HepG2 (cell line): ENCODE results near the gene BMP8A. TPM values are rescaled to one million over a fixed set of nuclear protein-coding genes. Genes with fewer than 3 reads are reported as not detected.

ENCODE experiments used
- ATAC-seq: fragments of 200-7000 bp; cut with Tn5 transposase; 3 replicates; pipeline ENCODE4 v1.9.1; 2020; ENCODE audit warnings: mild to moderate bottlenecking, moderate library complexity
- BruUV-seq: library from RNA; stranded (reverse); fragments of 400-500 nt; replicated peaks from 2 replicates; lab custom pipeline; 2021; lab: Mats Ljungman, UMichigan
- CTCF ChIA-PET: fragments of 300-600 bp; formaldehyde crosslinking; extraction: SDS; loops from one replicate; lab custom pipeline; 2021; ENCODE audit warnings: low total read pairs, inconsistent platforms, low intra/inter-chr PET ratio; lab: Yijun Ruan, JAX
- POLR2A ChIA-PET: fragments of 350-600 bp; sonication (Branson Sonifier 250); formaldehyde crosslinking; loops from one replicate; lab custom pipeline; 2020; ENCODE audit warnings: antibody characterized with exemption, inconsistent platforms; lab: Yijun Ruan, JAX
- DNase-seq: peaks from one replicate; pipeline ENCODE4 v3.0.0-alpha.2; 2015; ENCODE audit warnings: low spot score
- FAIRE-seq: peaks from 3 replicates; lab custom pipeline; 2011; peaks lifted over from hg19 to GRCh38; lab: Jason Lieb, UNC
- H2AFZ ChIP-seq: one replicate; pipeline ENCODE4 v1.6.1; 2011; ENCODE audit warnings: low read length, inconsistent platforms
- H3K27ac ChIP-seq: fragments of 300-600 bp; 3 replicates; pipeline ENCODE4 v1.8.0; 2011; ENCODE audit warnings: mixed run types, mild to moderate bottlenecking, mixed read lengths, low read length, inconsistent platforms; ENCODE audit not compliant: insufficient read depth; ENCODE audit errors: extremely low read length
- H3K27me3 ChIP-seq, 2 experiments: fragments of 200-600 bp in 1 of 2; 2 replicates in 1 of 2; 3 replicates in 1 of 2; pipeline versions ENCODE4 v1.6.0 to v1.8.0; 2011; ENCODE audit warnings: low read length in 2 of 2, mild to moderate bottlenecking in 2 of 2, moderate library complexity in 2 of 2, inconsistent platforms in 1 of 2; ENCODE audit not compliant: insufficient read depth in 2 of 2, control insufficient read depth in 1 of 2
- H3K36me3 ChIP-seq, 2 experiments: fragments of 200-600 bp in 1 of 2; replicated peaks in 1 of 2; 2 replicates in 1 of 2; 3 replicates in 1 of 2; pipeline versions ENCODE4 v1.5.1 to v1.8.0; 2011; ENCODE audit warnings: low read length in 2 of 2, inconsistent platforms in 1 of 2; ENCODE audit not compliant: insufficient read depth in 2 of 2, control insufficient read depth in 1 of 2
- H3K4me1 ChIP-seq: 2 replicates; pipeline ENCODE4 v1.5.1; 2012; ENCODE audit warnings: low read length, inconsistent platforms; ENCODE audit not compliant: insufficient read depth
- H3K4me2 ChIP-seq: 2 replicates; pipeline ENCODE4 v1.6.0; 2011; ENCODE audit warnings: low read depth, low read length, inconsistent platforms
- H3K4me3 ChIP-seq, 3 experiments: fragments of 200-600 bp in 1 of 3; sonication (generic), shearing (Covaris generic) in 1 of 3; replicated peaks in 1 of 3; 2 replicates each; pipeline ENCODE4 v1.5.1; 2011 to 2016; ENCODE audit warnings: low read length in 3 of 3, inconsistent platforms in 2 of 3, low read depth in 2 of 3, mild to moderate bottlenecking in 2 of 3, control low read depth in 1 of 3, mixed read lengths in 1 of 3; ENCODE audit not compliant: insufficient read depth in 1 of 3
- H3K79me2 ChIP-seq: one replicate; pipeline ENCODE4 v1.6.1; 2011; ENCODE audit warnings: low read length, inconsistent platforms; ENCODE audit not compliant: insufficient read depth
- H3K9ac ChIP-seq: 2 replicates; pipeline ENCODE4 v1.6.0; 2011; ENCODE audit warnings: mild to moderate bottlenecking, low read depth, low read length, inconsistent platforms; ENCODE audit not compliant: insufficient read depth
- H3K9me3 ChIP-seq: 2 replicates; pipeline ENCODE4 v1.5.1; 2012; ENCODE audit warnings: mild to moderate bottlenecking, low read length
- H4K20me1 ChIP-seq: 2 replicates; pipeline ENCODE4 v1.6.0; 2011; ENCODE audit warnings: inconsistent platforms, mild to moderate bottlenecking, low read length, moderate library complexity; ENCODE audit not compliant: insufficient read depth
- CEBPZ ChIP-seq: IDR thresholded peaks from 2 replicates; pipeline ENCODE4 v1.6.1; 2012; ENCODE audit warnings: low read length, improper control_type of control experiment
- GFI1 ChIP-seq: sonication (generic); formaldehyde crosslinking; IDR thresholded peaks from 2 replicates; pipeline ENCODE4 v1.5.0; 2020; ENCODE audit warnings: missing genetic modification reagents, mild to moderate bottlenecking, borderline replicate concordance
- IRX3 ChIP-seq: sonication (generic); formaldehyde crosslinking; IDR thresholded peaks from 2 replicates; pipeline ENCODE4 v1.8.1; 2023; ENCODE audit warnings: mild to moderate bottlenecking, low read depth, missing genetic modification reagents, borderline replicate concordance
- SNAPC2 ChIP-seq: sonication (generic); formaldehyde crosslinking; IDR thresholded peaks from 2 replicates; pipeline ENCODE4 v1.8.1; 2022; ENCODE audit warnings: mild to moderate bottlenecking, missing genetic modification reagents
- SNAPC4 ChIP-seq: sonication (generic); formaldehyde crosslinking; IDR thresholded peaks from 2 replicates; pipeline ENCODE4 v1.4.0; 2020; ENCODE audit warnings: mild to moderate bottlenecking, missing genetic modification reagents
- SRY ChIP-seq: sonication (generic); formaldehyde crosslinking; IDR thresholded peaks from 2 replicates; pipeline ENCODE4 v1.8.0; 2022; ENCODE audit warnings: mild to moderate bottlenecking, missing genetic modification reagents
- TOE1 ChIP-seq: sonication (generic); formaldehyde crosslinking; IDR thresholded peaks from 2 replicates; pipeline ENCODE4 v1.4.0; 2020; ENCODE audit warnings: mild to moderate bottlenecking, missing genetic modification reagents
- ZBTB26 ChIP-seq: IDR thresholded peaks from 2 replicates; pipeline ENCODE4 v1.6.1; 2016; ENCODE audit warnings: missing compliant biosample characterization, missing genetic modification reagents, borderline replicate concordance
- ZBTB8A ChIP-seq: sonication (generic); formaldehyde crosslinking; IDR thresholded peaks from 2 replicates; pipeline ENCODE4 v1.4.0; 2020; ENCODE audit warnings: mild to moderate bottlenecking, low read depth, missing genetic modification reagents, borderline replicate concordance
- ZMAT3 ChIP-seq: sonication (generic); formaldehyde crosslinking; conservative IDR thresholded peaks from 2 replicates; pipeline ENCODE4 v1.7.0; 2021; ENCODE audit warnings: missing genetic modification reagents
- ZNF496 ChIP-seq: sonication (generic); formaldehyde crosslinking; IDR thresholded peaks from 2 replicates; pipeline ENCODE4 v1.8.1; 2023; ENCODE audit warnings: mild to moderate bottlenecking, moderate library complexity, missing genetic modification reagents; ENCODE audit not compliant: insufficient replicate concordance
- ZNF773 ChIP-seq: sonication (generic); formaldehyde crosslinking; IDR thresholded peaks from 2 replicates; pipeline ENCODE4 v1.4.0; 2020; ENCODE audit warnings: missing genetic modification reagents, borderline replicate concordance
- WGBS: methylation state at CpG from one replicate; pipeline ENCODE4 v1.1.6; 2017; ENCODE audit warnings: low lambda C conversion rate; 5-methylcytosine and 5-hydroxymethylcytosine counted together
- in situ Hi-C: cut with HindIII; loops from 2 replicates; pipeline ENCODE4 v1.10.0; 2017; ENCODE audit warnings: low pct_unique_long_range_greater_than_20kb; ENCODE audit not compliant: extremely low pct_ligation_motif_present
- intact Hi-C: fragments of 100-400 bp; cut with micrococcal nuclease; formaldehyde crosslinking; loops from one replicate; pipeline ENCODE4 v1.10.0; 2022; ENCODE audit not compliant: unreplicated experiment
- polyA plus RNA-seq, 8 experiments: library from polyadenylated mRNA; depleted of rRNA in 3 of 8; stranded (reverse) in 7 of 8; unstranded in 1 of 8; fragments of >200 nt; fragmentation: Illumina TruSeq in 4 of 8; extraction: Trizol in 4 of 8; gene quantifications; 2 replicates each; pipeline versions ENCODE4 v1.2.1 to v1.2.3, GENCODE V29; 2011 to 2016; ENCODE audit warnings: low read depth in 4 of 8, missing spikeins in 1 of 8, mixed read lengths in 1 of 8; ENCODE audit not compliant: insufficient read depth in 1 of 8
- total RNA-seq, 5 experiments: library from RNA; depleted of rRNA; stranded (reverse); fragments of >200 nt; fragmentation: Illumina TruSeq; extraction: Trizol; gene quantifications; 2 replicates each; pipeline ENCODE4 v1.2.3, GENCODE V29; 2016; ENCODE audit warnings: low read depth in 1 of 5

BMP8A gene
- total and polyA plus RNA-seq, 2 of the 13 experiments (the other 11 are each of a cell fraction or from before 2014, with no cell fraction given): 0.05 TPM; not detected in 1

- Histone ChIP-seq H3K9ac (no peak overlapping the region), H3K27me3 (no peaks in the 10 kb centered on the region), H4K20me1 (no peaks in the 10 kb centered on the region), H3K36me3 (no peaks in the 10 kb centered on the region; a peak in 1 of 5 replicates), H3K4me3 (no peak overlapping the region), H2AFZ (no peak overlapping the region), H3K4me2 (no peak overlapping the region), H3K27ac (no peak overlapping the region), H3K4me1 (no peaks in the 10 kb centered on the region), H3K79me2 (no peaks in the 10 kb centered on the region), H3K9me3 (no peaks in the 10 kb centered on the region)
- no peak for TF ChIP-seq CEBPZ
- TF ChIP-seq ZBTB26 (CRISPR knock-in tag): no peak
- no peak for TF ChIP-seq ZNF773 (CRISPR knock-in tag)
- no peak for TF ChIP-seq SRY (CRISPR knock-in tag)
- no peak for TF ChIP-seq GFI1 (CRISPR knock-in tag)
- no peak for TF ChIP-seq ZBTB8A
- no peak for TF ChIP-seq ZNF496 (CRISPR knock-in tag)
- TF ChIP-seq SNAPC2 (CRISPR knock-in tag): no peak
- TF ChIP-seq ZMAT3 (CRISPR knock-in tag): no peak
- no peak for TF ChIP-seq SNAPC4 (CRISPR knock-in tag)
- no peak for TF ChIP-seq TOE1
- TF ChIP-seq IRX3 (CRISPR knock-in tag): no peak
- 94% methylated on average over 4 of the region's 4 CpGs for WGBS
- BruUV-seq: no TSS peak
- intact Hi-C loops (no loop called here), in situ Hi-C loops (loop anchor here (25.0 kb wide), 1 partner anchor 457 kb away; no protein-coding TSS in a partner anchor)
- ATAC-seq (no peak), DNase-seq (no peak), FAIRE-seq (no peak)
- ChIA-PET CTCF (no interaction called here), POLR2A (no interaction called here)
These were observed 52.9 kb downstream of the BMP8A start for GRCh38 chr1:39544327-39544726.
